Skin epidermis (tissue), 12 donors: Measurements from ENCODE around the gene TCEA2.
A peak's percentile ranks its signal among the peaks of the same experiment; 100 is the strongest.

ENCODE experiments used
- H3K27ac ChIP-seq, 21 experiments: fragments of 200-600 bp; sonication (generic) in 11 of 21; one replicate each; pipeline ENCODE4 v1.5.0; 2020; ENCODE audit warnings: mild to moderate bottlenecking in 3 of 21, inconsistent platforms in 2 of 21, moderate library complexity in 2 of 21
- H3K4me3 ChIP-seq, 7 experiments: fragments of 200-600 bp; sonication (generic) in 2 of 7; one replicate each; pipeline ENCODE4 v1.5.0; 2020; ENCODE audit warnings: inconsistent platforms in 2 of 7, mild to moderate bottlenecking in 2 of 7, moderate library complexity in 1 of 7

TCEA2 gene

GRCh38 chr20:64073476-64074183 lies 10.6 kb downstream of the TCEA2 start:
- H3K27ac ChIP-seq, result no peak overlapping the region
- H3K4me3 ChIP-seq, result no peak overlapping the region

DNA sequence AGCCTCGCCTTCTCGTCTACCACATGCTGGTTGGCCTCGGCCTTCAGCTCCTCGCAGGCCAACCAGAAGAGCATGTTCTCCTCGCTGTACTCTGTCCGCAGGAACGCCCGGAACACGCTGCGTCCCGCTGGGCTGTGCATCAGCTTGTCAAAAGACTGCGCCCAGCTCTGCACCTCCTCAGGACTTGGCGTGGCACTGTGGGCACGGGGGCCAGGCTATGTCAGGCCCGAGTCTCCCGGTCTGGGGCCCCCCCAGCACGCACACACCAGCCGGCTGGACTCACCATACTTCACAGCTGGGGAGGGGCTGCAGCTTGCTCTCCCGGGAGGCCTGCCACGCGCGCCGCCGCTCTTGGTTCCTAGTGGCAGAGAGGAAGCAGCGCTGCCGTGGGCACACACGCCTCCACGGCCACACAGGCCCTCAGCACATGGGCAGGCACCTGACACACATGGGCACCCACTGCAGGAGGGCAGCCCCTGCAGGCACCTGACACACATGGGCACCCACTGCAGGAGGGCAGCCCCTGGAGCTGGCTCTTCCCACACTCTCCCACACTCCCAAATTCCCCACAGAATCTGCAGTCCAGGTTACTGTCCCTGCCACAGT lies 11.3 kb downstream of the TCEA2 start:
- Histone ChIP-seq H3K4me3 (no peak overlapping the region), H3K27ac (no peak overlapping the region)

- Histone ChIP-seq H3K4me3 (no peak overlapping the region), H3K27ac (no peak overlapping the region)
These were observed 12.0 kb downstream of the TCEA2 start for GRCh38 chr20:64074963-64075362.

GRCh38 chr20:64075556-64075955 lies 12.6 kb downstream of the TCEA2 start:
- Histone ChIP-seq H3K4me3 (no peak overlapping the region), H3K27ac (no peak overlapping the region)

DNA sequence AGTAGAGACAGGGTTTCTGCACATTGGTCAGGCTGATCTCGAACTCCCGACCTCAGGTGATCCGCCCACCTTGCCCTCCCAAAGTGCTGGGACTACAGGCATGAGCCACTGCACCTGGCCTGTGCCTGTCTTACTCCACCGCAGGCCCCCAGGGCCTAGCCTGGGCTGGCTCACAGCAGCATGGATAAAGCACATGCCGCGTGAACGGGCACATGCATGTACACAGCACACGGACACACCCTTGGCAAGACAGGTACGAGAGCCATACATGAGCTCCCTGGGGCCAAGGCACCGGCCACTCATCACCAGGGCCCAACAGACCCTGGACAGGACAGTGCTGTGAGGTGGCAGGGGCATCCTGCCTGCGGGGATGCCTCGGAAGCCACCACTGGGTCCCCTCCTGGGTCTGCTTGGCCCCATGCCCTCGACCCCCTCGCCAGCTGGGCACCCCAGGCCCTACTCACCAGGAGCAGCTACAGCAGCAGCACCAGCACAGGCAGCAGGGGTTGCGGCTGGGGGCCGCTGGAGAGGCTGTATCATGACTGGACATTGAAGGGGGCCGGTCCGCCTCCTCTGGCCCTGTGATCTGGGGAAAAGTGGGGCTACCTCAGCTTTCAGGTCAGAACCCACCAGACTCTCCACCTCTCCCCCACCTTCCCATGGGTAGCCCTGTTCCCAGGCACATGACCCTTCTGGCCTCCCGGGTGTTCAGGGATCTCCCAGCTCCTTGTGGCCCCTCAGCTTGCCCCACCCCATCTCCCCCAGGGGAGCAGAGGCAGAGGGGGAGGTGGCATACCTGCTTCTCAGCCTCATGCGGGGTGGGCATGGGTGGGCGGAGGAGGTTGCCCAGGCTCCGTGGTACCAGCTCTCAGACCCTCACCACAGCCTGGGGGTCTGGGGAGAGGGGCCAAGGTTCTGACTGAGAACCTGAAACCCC lies 13.3 kb downstream of the TCEA2 start:
- H3K4me3 ChIP-seq, result peak overlapping the region in 5 of 7 experiments; percentile 62 to 83 (median 74)
- H3K27ac ChIP-seq, result peak overlapping the region in 19 of 21 experiments; percentile 0 to 94 (median 84)

DNA sequence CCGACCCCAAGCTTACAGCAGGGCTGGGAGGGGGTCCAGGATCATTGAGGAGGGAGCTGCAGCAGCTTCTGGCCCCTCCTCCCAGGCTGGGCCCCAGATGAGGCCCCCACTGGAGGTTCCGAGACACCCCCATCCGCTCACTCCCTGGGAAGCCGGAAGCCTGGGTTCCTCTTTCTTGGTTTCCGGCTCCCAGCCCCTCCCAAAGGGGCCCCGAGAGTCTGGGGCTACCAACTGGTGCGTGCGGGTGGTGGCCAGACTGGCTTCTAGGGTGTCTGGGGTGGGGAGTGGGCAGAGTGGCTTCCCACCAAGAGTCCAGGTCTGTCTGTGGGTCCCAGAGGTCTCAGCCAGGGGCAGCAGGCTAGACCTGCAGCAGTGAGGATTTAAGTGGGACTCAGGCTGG lies 14.1 kb downstream of the TCEA2 start:
- peak overlapping the region; percentile 62 to 88 (median 74) for H3K4me3 ChIP-seq

GRCh38 chr20:64077541-64077875 lies 14.5 kb downstream of the TCEA2 start:
- Histone ChIP-seq H3K4me3 (peak overlapping the region; percentile 62 to 88 (median 74)), H3K27ac (peak overlapping the region in 18 of 21 experiments; percentile 5 to 94 (median 84))

More for the DNA sequence above, 14.1 kb downstream of the TCEA2 start:
- H3K27ac ChIP-seq, result peak overlapping the region in 19 of 21 experiments; percentile 5 to 94 (median 84)

DNA sequence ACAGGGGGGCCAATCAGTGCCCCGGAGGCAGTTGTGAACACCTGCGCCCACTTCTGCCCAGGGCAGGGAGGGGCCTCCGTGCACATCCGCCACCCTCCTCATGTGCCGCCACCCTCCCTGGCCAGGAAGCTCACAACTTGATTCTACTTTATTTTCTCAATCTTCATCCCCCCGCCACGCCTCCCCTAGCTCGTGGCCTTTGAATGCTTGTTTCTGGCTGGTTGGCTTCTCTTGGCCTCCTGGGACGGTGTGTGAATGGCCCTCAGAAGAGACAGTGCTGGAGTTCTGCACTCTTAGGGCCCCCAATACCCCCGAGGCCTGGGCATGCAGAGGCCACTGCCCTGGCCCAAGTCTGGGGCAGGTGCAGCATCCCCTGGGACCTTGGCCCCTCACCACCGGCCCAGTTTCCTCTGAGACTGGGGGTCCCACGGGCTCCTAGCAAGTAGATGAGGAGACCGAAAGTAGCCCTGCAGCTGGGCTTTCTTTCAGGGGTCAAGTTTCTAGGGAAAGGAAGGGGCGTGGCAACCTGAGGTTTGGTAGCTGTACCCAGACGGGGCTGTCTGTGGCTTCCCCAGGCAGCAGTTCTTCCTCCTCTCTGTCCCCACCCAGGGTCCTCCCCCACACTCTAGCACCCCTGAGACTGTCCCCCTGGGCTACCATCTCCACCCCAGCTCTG lies 15.0 kb downstream of the TCEA2 start:
- peak overlapping the region; percentile 62 to 88 (median 74) for H3K4me3 ChIP-seq
- peak overlapping the region in 20 of 21 experiments; percentile 21 to 94 (median 84) for H3K27ac ChIP-seq

DNA sequence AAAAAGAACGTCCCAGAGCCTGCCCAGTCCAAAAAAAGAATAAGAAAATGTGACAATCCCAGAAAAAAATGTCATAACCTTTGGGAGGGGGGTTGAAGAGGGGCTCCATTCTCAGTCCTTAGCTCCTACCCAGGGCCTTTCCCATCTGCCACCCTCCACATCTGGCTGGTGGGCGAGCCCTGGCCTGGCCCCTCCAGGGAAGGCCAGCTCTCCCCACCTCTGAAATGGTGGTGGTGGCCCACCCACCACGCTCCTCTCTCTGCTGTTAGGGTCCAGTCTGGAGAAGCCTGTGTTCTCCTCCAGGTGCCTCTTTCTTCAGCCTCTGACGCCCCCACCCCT lies 15.9 kb downstream of the TCEA2 start:
- Histone ChIP-seq H3K27ac (peak overlapping the region; percentile 40 to 94 (median 84)), H3K4me3 (peak overlapping the region; percentile 62 to 88 (median 74))

- Histone ChIP-seq H3K4me3 (peak within 1 kb of the TSS; percentile 62 to 88 (median 74)), H3K27ac (peak within 1 kb of the TSS; percentile 40 to 94 (median 84))
These were observed 16.4 kb downstream of the TCEA2 start, which contains the start of gene RGS19 for GRCh38 chr20:64079273-64080012. TSS of gene RGS19 (minus strand) at chr20:64079518. CDS start at chr20:64076886, 2,632 bp downstream.

GRCh38 chr20:64080013-64080812 lies 17.2 kb downstream of the TCEA2 start, which contains the start of gene OPRL1:
TSS of gene OPRL1 (plus strand) at chr20:64080082. CDS start at chr20:64092721, 12,639 bp downstream.
- Histone ChIP-seq H3K27ac (peak within 1 kb of the TSS; percentile 40 to 94 (median 84)), H3K4me3 (peak within 1 kb of the TSS; percentile 62 to 88 (median 74))

DNA sequence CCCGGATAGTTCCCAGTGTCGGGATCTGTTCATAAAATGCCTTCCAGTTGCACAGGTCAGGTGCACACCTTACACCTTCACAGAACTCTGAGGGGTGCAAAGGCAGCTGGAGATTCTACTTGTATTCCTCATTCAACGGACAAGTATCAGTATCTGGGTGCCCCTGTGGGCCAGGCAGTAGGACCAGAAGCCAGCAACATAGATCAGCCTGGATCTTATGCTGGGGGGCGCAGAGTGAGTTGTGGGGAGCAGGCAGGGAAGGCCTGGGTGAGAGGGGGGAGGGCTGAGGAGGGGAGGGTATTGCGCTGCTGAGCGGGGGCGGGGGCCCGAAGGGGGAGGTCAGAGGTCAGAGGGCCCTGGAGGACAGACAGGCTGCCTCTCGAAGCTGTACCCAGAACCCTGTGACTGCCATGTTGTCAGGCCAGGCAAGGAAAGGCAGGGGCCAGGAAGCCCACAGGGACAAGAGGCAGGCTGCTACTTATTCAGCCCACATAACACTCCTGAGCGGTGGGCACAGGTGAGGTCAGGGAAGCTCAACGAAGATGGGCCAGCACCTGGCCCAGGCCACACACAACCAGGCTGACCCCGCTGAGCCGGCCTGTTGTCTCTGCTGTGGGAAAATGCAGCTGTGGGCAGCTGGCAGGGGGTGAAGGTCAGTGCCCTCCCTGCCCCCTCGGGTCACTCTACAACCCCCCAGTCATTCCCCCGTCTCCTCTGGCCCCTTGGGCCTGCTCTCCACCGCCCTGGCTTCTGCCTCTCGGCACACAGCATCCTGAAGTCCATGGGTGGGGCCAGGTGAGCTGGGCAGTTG lies 18.0 kb downstream of the TCEA2 start:
- Histone ChIP-seq H3K27ac (peak overlapping the region in 10 of 21 experiments; percentile 52 to 94 (median 77)), H3K4me3 (peak overlapping the region in 6 of 7 experiments; percentile 0 to 83 (median 64))

DNA sequence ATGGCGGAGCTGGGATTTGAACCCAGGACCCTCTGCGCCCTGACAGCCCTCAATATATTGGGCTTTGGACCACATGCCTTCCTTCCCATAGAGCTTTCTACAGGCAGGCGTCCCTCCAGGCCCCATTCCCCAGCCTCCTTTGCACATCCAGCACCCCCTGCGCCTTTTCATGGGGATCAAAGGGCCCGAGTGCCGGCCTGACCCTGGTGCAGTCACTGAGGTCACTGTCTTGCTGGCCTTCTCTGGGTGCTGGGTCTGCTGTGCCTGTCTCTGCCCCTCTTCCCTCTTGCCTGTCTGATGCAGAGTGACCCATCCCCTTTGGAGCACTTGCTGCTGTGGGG lies 18.6 kb downstream of the TCEA2 start:
- Histone ChIP-seq H3K27ac (no peak overlapping the region), H3K4me3 (peak overlapping the region in 1 of 7 experiments; percentile 0)

GRCh38 chr20:64082126-64082731 lies 19.2 kb downstream of the TCEA2 start:
- Histone ChIP-seq H3K27ac (peak overlapping the region in 1 of 21 experiments; percentile 20), H3K4me3 (no peak overlapping the region)

DNA sequence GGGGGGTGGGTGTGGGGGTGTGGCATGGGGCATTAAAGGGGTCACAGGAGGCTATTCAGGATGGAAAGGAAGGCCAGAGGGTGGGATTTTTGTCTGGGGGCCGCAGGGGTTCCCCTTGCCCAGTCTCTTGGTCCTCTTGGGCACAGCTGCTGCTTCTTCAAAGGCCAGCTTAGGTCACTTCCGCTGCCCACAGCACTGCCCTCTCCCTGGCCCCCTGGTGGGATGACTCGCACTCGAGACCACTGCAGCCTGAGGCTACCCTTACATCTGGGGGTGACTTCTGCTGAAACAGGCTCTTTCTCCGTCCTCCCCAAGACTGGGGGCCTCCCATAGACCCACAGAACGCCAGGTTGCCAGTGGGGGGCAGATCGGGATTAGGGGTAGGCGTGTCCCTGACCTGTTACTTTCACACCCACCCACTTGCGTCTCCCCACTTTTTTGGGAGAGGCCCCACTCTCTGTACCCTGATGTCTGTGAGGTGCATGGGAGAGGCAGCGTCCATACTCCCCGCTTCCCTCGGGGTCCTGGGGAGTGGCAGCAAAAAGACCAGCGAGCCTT lies 19.9 kb downstream of the TCEA2 start:
- peak overlapping the region in 6 of 7 experiments; percentile 38 to 59 (median 48) for H3K4me3 ChIP-seq
- H3K27ac ChIP-seq, result peak overlapping the region in 1 of 21 experiments; percentile 10

- Histone ChIP-seq H3K4me3 (peak overlapping the region; percentile 23 to 59 (median 43)), H3K27ac (peak overlapping the region in 1 of 21 experiments; percentile 27)
These were observed 20.4 kb downstream of the TCEA2 start for GRCh38 chr20:64083378-64083803.
